ENCODE measurements around the gene KDM4B. TPM values are rescaled to one million over a fixed set of nuclear protein-coding genes. Genes with fewer than 3 reads are reported as not detected.

The KDM4B gene
- total and polyA plus RNA-seq, 9 of the 15 experiments (the other 6 are each of a cell fraction or from before 2014, with no cell fraction given), result 0.21 to 29.9 (median 7.3) TPM

- Histone ChIP-seq H3K9ac (ENCODE audit: insufficient read depth in 1 of 2, low read depth in 2 of 2, low read length in 2 of 2) (no peak overlapping the region), H4K20me1 (replicated peaks; ENCODE audit: control insufficient read depth, insufficient read depth, low read length) (no peaks in the 10 kb centered on the region), H3K9me3 (replicated peaks; ENCODE audit: control insufficient read depth, insufficient read depth, low read depth, low read length) (no peaks in the 10 kb centered on the region), H3K9me1 (ENCODE audit: control insufficient read depth, insufficient read depth, low read length) (no peaks in the 10 kb centered on the region), H3K27ac (ENCODE audit: extremely low read depth, low read depth, low read length) (no peak overlapping the region), H2AFZ (ENCODE audit: low read depth, low read length) (no peak overlapping the region), H3K27me3 (ENCODE audit: control insufficient read depth in 2 of 2, insufficient read depth in 2 of 2, low read length in 2 of 2) (no peaks in the 10 kb centered on the region), H3K36me3 (ENCODE audit: control insufficient read depth, insufficient read depth, low read length) (peaks cover 50% of the 10 kb centered on the region; the same call in 2 of the 3 replicates), H3K4me3 (no peak overlapping the region), H3K4me1 (replicated peaks in 1 of 2; ENCODE audit: control insufficient read depth in 2 of 2, insufficient read depth in 2 of 2, low read length in 2 of 2) (peaks cover 0 to 56% of the 10 kb centered on the region in 2 experiments; a peak in 3 of 5 replicates), H3K79me2 (ENCODE audit: control insufficient read depth, insufficient read depth, low read length) (no peaks in the 10 kb centered on the region), H3K4me2 (ENCODE audit: insufficient read depth, low read length) (no peak overlapping the region)
- ChIA-PET POLR2A (interaction anchor here (0.6 kb wide), 1 partner anchor 83 kb away, joined by 3 read pairs; no protein-coding TSS in a partner anchor), CTCF (ENCODE audit: low intra/inter-chr PET ratio) (interaction anchor here (0.6 kb wide), 1 partner anchor 192 kb away, joined by 3 read pairs; no protein-coding TSS in a partner anchor)
- FAIRE-seq (no peak), DNase-seq (ENCODE audit: extremely low read depth in 1 of 4, low spot score in 3 of 4) (peak in 2 of 4 experiments; percentile 30 to 34), ATAC-seq (peak; percentile 65)
- WGBS (ENCODE audit: insufficient coverage, low coverage, missing lambda C conversion rate), result 88% methylated on average over 15 of the region's 29 CpGs
- intact Hi-C loops (cut with micrococcal nuclease) (no loop called here), in situ Hi-C loops (cut with MboI) (no loop called here)
- BruUV-seq (replicated peaks), result no TSS peak
- no peak for TF ChIP-seq ZNF24 (IDR thresholded peaks at IDR 0.05)
- TF ChIP-seq KLF1 (tag; IDR thresholded peaks at IDR 0.05), result no peak
- no peak for TF ChIP-seq E2F8 (IDR thresholded peaks at IDR 0.05; ENCODE audit: low read depth, partially characterized antibody)
- no peak for TF ChIP-seq BRCA1 (IDR thresholded peaks at IDR 0.05)
- no peak for TF ChIP-seq BRCA1 (CRISPR knock-in tag; IDR thresholded peaks at IDR 0.05)
- no peak for TF ChIP-seq CLOCK (CRISPR knock-in tag; IDR thresholded peaks at IDR 0.05; ENCODE audit: borderline replicate concordance)
- no peak for TF ChIP-seq DLX4 (CRISPR knock-in tag; IDR thresholded peaks at IDR 0.05)
- TF ChIP-seq CBX3 (IDR thresholded peaks at IDR 0.05; ENCODE audit: borderline replicate concordance in 1 of 2, low read length in 2 of 2), result no peak
Measured at GRCh38 chr19:5137571-5138124, 168.7 kb downstream of the KDM4B start.
